Bronchial epithelial cell (primary cell): ENCODE data around the gene ZNF598. TPM values are rescaled to one million over a fixed set of nuclear protein-coding genes. Genes with fewer than 3 reads are reported as not detected.

Source experiments
- DNase-seq: peaks from one replicate; pipeline ENCODE4 v3.0.0-alpha.2; 2010; ENCODE audit warnings: low read depth
- FAIRE-seq: peaks from 2 replicates; lab custom pipeline; 2011; peaks lifted over from hg19 to GRCh38; lab: Jason Lieb, UNC
- H3K27me3 ChIP-seq: 2 replicates; pipeline ENCODE4 v1.5.1; 2011; ENCODE audit warnings: low read length; ENCODE audit not compliant: control insufficient read depth, insufficient read depth
- H3K36me3 ChIP-seq: 2 replicates; pipeline ENCODE4 v1.5.1; 2011; ENCODE audit warnings: low read length; ENCODE audit not compliant: control insufficient read depth, insufficient read depth
- H3K4me3 ChIP-seq: 2 replicates; pipeline ENCODE4 v1.5.1; 2011; ENCODE audit warnings: mild to moderate bottlenecking, low read depth, low read length, control low read depth
- CTCF ChIP-seq: IDR thresholded peaks from 2 replicates; pipeline ENCODE4 v1.5.1; 2011; ENCODE audit warnings: mild to moderate bottlenecking, moderate library complexity, low read length, control low read depth, inconsistent platforms; ENCODE audit not compliant: insufficient read depth, severe bottlenecking
- total RNA-seq: library from RNA; depleted of rRNA; stranded (reverse); fragments of >200 nt; gene quantifications from 2 replicates; pipeline ENCODE4 v1.2.1, GENCODE V29; 2014

Gene ZNF598
- total RNA-seq: 26.3 and 31.9 TPM in 2 replicates

DNA sequence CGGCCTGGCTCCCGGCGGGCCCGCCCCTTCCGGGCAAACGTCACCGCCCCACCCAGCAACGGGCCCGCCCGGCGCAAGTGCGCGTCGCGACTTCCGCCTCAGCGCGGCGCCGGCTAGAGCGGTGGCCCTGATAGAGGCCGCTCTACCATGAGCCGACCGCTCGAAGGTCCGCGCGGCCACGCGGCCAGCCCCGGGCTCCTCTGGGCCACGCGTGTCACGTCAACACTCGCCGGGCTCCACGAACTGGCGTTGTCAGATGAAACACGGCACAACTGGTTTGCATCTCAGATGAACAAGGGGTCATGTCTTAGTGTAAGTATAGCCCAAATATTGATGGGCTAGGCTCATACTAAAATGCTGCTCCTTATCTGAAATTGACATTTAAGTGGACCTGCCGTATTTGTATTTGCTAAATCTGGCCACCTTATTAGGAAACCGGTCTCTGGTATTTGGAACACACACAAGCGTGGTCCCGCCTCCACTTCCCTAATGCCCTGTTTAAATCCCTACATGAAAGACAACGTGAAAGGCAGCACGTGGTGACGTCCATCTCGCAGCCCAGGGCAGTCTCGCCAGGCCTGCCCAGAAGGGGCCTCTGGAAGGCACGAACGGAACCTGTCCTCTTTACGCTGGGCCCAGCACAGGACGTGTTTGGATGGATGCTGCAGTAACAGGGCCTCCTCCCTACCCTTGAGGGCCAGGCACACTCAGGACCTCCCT is at the start of gene ZNF598:
TSS of gene ZNF598 (minus strand) at position 31 of the 720 bp plus-strand sequence.
- peak; percentile 9 for TF ChIP-seq CTCF
- DNase-seq (peak; percentile 52), FAIRE-seq (no peak)
- Histone ChIP-seq H3K27me3 (no peaks in the 10 kb centered on the region), H3K36me3 (peaks cover 17% of the 10 kb centered on the region), H3K4me3 (peak within 1 kb of the TSS; percentile 59)

DNA sequence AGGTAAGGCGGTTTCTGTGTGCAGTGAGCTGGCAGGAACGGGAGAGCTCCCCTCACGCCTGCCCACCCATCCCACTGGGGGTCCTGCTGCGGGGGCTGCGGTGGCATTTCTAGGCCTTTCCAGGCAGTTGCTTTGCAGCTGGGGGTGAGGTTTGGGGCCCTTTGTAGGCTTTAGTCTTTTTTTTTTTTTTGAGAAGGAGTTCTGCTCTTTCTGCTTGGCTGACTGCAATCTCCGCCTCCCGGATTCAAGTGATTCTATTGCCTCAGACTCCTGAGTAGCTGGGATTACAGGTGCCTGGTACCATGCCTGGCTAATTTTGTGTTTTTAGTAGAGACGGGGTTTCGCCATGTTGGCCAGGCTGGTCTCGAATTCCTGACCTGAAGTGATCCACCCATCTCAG is 49.3 kb upstream of the ZNF598 start:
- TF ChIP-seq CTCF: no peak
- no peak for DNase-seq
- H3K4me3 ChIP-seq: no peak overlapping the region
- no peak for FAIRE-seq
- peaks cover 21% of the 10 kb centered on the region for H3K36me3 ChIP-seq
- no peaks in the 10 kb centered on the region for H3K27me3 ChIP-seq

GRCh38 chr16:2058420-2058819 is 48.8 kb upstream of the ZNF598 start:
- no peak for FAIRE-seq
- Histone ChIP-seq H3K36me3 (peaks cover 25% of the 10 kb centered on the region), H3K4me3 (no peak overlapping the region), H3K27me3 (no peaks in the 10 kb centered on the region)
- DNase-seq: no peak
- no peak for TF ChIP-seq CTCF

GRCh38 chr16:2057438-2057837 is 47.8 kb upstream of the ZNF598 start:
- Histone ChIP-seq H3K36me3 (peaks cover 29% of the 10 kb centered on the region), H3K27me3 (no peaks in the 10 kb centered on the region), H3K4me3 (no peak overlapping the region)
- DNase-seq (no peak), FAIRE-seq (no peak)
- no peak for TF ChIP-seq CTCF

DNA sequence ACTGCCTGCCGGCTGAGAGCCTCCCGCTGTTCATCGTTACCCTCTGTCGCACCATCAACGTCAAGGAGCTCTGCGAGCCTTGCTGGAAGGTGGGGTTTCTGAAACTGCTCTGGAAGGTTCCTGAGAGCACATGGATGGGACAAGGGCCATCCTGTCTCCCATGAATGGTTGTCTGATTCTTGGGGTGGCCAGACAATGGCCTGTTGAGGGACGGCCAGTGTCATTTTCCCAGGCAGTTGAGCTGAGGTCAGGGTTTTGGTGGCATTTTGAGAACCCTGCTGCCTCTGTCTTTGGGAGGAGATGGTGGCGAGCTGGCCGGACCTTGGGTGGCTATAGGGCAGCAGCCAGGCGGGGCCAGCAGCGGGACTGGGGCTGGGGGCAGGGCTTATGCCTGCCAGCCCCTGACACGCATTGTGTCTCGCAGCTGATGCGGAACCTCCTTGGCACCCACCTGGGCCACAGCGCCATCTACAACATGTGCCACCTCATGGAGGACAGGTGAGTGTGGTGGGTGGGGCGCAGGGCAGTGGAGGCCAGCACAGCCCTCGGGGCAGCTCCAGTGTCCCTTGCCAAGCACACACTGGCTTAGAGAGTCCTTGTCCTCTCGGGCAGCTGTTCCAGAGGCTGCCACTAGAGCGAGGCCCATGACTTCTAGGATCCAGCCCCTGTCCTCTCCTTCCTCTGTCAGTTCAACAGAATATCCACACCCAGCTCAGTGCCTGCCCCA is 47.2 kb upstream of the ZNF598 start:
- FAIRE-seq (no peak), DNase-seq (no peak)
- Histone ChIP-seq H3K36me3 (peaks cover 27% of the 10 kb centered on the region), H3K27me3 (no peaks in the 10 kb centered on the region), H3K4me3 (no peak overlapping the region)
- peak; percentile 28 for TF ChIP-seq CTCF
